ENCODE measurements around the gene RPUSD3.

Gene RPUSD3

DNA sequence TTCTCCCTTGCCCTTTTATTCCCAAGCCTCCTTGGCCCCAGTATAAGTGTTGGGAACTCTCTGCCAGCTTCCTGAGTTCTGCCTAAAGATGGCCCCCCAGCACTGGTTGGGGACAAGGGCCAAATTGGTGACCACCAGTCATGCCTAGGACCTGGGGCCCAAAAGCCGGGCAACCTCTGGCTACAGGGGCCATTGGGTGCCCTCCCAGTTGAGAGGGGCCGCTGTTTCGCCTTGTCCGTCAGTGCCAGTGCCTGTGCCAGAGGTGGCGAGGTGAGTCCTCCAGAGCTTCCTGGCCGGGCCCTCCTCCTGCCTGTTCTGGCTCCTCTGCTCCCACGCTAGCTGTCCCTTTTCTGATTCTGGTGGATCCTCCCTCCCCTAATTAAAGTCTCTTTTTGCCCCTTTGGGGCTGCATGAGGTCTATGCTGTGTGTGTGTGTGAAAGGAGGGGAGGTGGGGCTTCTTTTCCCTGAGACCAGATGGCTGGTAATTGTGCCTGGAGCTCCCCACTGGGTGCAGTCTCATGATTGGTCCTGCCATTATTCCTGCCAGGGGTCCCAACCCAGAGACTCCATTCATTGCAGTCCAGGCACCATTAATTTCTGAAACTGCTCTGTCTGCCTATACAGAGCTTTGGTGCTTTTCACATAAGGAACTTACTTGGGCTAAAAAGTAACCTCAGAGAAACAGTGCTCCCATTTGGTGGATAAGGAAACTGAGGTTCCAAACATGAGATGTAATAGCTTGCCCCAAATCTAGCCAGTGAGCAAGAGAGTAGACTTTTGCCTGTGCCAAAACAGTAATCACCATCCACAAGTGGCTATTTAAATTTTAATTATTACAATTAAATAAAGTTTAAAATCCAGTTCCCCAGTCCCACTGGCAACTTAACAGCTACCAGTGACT is 36.9 kb downstream of the RPUSD3 start:
- no peak for FAIRE-seq

DNA sequence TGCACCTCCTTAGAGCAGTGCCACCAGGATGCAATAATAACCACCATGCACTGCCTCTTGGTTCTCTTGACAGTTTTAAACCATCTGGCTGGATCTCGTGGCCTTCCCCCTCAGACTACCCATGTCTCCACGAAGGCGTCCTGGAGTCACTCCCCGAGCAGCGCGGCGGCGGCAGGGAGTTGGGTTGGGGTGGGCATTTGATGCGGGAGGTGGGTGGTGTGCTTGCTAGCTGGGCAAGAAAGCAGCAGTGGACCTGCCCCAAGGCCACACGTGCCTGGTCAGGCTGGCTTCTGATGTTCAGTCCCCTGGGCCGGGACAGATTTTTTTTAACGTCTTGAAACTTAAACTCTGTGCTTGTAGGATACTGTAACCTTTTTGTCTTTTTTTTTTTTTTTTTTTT is 37.7 kb downstream of the RPUSD3 start:
- no peak for FAIRE-seq
- DNase-seq (ENCODE audit: low spot score): no peak

More for the DNA sequence above, 36.9 kb downstream of the RPUSD3 start:
- no peak for DNase-seq (ENCODE audit: low spot score)

DNA sequence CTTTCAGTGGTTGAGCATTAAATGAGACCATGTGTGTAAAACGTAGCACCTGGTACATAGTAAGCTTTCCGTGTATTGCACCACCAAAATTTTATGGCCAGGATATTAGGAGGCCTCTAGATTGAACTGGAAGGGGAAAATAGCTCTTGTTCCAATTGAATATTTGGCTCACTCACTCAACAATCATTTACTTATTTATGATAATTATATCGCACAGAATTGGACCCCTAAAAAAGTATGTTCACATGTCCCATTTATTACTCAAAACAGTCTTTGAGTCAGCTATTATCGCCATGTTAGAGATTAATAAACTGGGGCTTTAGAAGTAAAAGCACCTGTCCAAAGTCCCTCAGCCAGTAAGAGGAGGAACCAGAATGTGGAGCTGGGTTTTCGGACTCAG is 38.8 kb downstream of the RPUSD3 start:
- DNase-seq (ENCODE audit: low spot score) (no peak), FAIRE-seq (no peak)

DNA sequence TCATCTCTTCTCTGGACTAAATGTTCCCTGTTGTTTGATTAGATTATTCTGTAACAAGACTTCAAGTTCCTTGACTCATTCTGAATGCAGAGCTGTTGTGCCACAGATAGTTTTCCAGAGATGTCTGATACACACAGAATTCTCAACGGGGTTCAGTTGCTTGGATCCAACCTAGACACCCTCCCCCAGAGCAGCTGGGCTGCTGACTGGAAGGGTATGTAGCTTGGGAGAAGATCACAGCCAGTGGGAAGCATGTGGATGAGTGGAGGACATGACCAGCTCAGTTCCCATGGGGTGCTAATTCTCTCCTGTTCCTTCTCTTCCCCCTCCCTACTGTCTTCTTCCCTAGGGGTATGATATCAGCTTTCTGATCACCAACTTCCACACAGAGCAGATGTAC is 40.3 kb downstream of the RPUSD3 start:
- no peak for DNase-seq (ENCODE audit: low spot score)
- FAIRE-seq: no peak

DNA sequence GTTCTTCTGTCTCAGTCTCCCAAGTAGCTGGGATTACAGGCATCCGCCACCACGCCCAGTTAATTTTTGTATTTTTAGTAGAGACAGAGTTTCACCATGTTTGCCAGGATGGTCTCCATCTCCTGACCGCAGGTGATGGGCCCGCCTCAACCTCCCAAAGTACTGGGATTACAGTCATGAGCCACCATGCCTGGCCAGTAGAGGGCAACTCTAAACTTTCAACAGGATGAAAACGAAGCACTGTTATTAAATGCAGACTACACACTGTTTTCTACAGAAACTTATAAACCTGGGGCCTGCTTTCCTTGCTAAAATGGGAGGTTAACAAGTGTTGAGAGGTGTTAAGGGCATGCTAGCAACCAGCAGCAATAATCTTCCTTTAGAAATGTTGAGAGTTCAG is 43.3 kb downstream of the RPUSD3 start:
- FAIRE-seq (no peak), DNase-seq (ENCODE audit: low spot score) (no peak)

DNA sequence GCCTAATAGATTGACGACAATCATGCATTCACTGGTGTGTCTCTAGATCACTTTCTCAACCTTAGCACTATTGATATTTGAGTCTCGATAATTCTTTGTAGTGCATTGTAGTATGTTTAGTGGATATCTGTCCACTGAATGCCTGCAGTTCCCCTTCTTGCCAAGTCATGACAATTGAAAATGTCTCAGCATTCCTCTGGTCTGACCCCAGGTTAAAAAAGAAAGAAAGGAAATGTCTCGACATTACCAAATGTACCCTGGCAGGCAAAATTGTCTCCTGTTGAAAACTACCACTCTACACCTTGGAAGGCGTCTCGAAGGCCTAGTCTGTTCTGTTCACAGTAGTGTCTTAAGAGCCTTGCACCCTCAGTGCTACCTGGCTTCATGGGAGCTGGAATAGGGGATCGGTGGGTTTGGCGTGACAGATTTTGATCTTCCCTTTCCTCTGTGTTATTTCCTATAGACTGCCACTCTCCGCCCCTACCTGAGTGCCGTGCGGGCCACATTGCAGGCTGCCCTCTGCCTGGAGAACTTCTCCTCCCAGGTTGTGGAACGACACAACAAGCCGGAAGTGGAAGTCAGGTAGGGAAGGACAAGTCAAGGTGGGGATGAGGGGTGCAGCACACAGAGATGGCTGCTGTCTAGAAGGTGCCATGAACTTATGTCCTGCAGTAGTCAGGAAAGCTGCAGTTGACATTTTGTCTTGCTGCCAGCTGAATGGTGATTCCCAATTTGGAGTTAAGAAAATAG is 46.4 kb downstream of the RPUSD3 start:
- FAIRE-seq (no peak), DNase-seq (ENCODE audit: low spot score) (no peak)

DNA sequence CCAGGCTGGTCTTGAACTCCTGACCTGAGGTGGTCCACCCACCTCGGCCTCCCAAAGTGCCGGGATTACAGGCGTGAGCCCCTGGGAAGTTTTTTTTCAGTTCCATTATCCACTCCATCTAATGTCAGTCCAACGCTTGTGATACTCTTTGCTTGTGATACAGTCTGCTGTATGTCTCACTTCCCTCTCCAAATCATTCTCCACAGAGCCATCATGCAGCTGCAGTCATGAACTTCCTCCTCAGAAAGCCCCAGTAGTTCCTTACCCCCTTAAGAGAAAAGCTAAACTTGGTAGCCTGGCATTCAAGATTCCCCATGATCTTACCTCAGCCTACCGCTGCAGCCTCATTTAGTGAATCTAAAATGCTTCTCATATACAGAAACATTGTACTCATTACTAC is 48.6 kb downstream of the RPUSD3 start:
- FAIRE-seq: no peak

DNA sequence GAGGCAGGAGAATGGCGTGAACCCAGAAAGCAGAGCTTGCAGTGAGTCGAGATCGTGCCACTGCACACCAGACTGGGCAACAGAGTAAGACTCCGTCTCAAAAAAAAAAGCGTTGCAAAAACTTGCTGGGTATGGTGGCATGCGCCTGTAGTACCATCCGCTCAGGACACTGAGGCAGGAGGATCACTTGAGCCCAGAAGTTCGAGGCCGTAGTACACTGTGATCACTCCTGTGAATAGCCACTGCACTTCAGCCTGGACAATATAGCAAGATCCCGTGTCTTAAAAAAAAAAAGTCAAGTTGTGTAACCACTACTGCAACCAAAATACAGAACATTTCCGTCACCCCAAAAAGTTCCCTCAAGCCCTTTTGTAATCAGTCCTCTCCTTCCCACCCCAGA is 49.4 kb downstream of the RPUSD3 start:
- no peak for DNase-seq (ENCODE audit: low spot score)
- no peak for FAIRE-seq

More for the DNA sequence above, 48.6 kb downstream of the RPUSD3 start:
- DNase-seq (ENCODE audit: low spot score): no peak

DNA sequence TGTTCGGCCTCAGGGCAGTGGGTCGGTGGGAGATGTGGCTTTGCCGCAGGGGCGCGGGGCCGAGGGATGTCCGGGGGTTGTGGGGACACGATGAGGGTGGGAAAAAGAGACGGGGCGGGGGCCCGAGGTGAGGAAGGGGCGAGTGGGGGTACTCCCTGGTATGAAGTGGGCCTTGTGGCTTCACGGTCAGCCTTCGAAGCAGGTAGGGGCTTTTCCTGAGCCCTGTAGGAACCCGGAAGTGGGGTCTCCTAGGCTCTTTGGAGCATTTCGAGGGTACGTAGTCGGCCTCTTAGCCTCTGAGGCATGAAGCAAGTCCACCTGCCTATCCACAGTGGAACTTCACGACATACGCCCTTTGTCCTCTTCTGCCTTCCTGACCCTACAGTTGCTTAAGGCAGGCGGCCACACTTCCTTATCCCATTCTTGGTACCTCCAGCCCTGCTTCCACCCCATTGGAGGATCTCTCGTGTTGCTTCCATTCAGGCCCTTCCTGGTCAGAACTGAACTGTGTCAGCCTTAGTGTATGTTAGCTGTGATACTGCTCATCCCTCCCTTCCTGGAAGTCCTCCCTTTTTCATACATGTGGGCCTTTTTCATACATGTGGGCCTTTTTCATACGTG is 50.5 kb downstream of the RPUSD3 start:
- FAIRE-seq (no peak), DNase-seq (ENCODE audit: low spot score) (peak; percentile 23)

DNA sequence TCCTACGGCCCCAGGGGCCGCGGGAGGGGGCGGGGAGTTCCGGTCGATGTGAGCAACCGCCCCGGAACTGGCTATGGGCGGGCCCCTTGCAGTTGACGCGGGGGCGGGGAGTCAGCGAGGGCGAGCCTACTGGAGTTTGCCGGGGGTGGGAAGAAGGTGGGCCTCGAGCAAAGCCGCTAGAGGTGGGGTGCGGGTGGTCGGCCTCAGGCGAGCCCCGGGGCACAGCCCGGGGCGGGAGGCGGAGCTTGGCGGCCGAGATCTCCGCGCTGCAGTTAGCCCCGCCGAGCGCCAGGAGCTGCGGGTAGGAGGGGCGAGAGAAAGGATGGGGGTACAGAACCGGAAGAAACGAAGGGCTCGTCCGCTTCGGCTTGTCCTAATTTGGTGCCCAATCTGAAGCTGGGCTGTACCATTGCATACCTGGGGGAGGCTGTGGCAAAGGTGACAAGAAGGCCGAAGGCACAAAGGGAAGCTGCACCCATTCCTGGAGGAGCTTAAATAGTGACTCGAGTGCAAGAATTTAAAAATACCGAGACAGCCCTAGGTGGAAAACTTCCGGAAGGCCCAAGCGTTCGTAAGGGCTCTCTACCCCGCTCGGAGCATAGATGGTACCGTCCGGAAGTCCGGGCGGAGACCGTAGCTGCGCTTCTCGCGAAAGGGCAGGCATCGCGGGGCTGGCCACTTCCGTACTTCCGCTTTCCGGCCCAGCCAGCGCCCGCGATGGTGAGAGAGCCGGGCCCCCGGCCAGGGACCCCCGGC is 51.2 kb downstream of the RPUSD3 start, which contains the start of the genes ARPC4 and TADA3:
Gene ARPC4, plus strand, starts transcription at position 678 of the 756 bp plus-strand sequence. Its CDS starts 40 bp downstream, at position 718.
Gene TADA3, minus strand, starts transcription at position 69 of the 756 bp plus-strand sequence. CDS start 1,007 bp downstream, outside the sequence.
- FAIRE-seq (no peak), DNase-seq (ENCODE audit: low spot score) (peak; percentile 96)

DNA sequence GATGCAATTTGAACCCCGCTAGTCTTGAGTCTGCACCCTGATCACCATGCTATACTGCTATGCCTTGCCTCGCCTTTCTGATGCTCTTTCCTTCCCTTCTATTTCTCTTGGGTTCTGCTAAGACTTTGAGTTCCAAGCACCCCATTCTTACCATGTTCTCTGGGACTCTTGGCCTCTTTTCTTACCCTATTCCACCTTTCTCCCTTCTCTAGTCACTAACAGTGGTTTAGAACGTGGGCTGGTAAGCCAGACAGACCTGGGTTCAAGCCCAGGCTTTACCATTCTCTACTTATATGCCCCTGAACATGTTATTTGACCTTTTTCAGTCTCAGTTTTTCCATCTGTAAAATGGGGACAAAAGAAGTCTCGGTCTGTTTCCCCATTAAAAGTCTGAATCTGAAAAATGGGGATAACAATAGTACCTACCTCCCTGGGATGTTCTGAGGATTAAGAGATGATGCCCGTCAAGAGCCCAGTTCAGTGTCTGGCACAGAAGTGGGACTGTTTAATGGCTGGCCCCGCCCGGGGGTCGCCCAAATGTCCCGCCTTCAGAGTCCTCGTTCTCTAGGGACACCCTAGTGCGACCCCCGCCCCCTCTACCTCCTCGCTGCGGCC is 51.9 kb downstream of the RPUSD3 start:
- FAIRE-seq (no peak), DNase-seq (ENCODE audit: low spot score) (no peak)

DNA sequence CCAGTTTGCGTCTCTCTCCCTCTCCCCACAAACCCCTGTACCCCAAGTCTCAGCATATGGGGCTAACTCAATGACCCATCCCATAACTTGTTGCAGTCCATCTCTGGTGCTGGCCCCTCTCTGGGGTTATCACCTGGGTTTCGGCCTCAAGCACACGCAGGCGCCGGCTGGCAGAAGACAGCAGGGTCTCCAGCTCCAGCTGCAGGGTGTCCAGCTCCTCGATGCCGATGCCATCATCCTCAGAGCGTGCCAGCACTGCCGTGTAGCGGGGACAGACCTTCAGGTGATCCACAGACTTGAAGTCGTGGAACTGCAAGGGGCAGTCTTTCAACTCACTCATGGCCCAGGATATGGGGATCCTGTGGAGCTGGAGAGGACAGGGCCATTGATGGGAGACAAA is 52.7 kb downstream of the RPUSD3 start:
- FAIRE-seq (no peak), DNase-seq (ENCODE audit: low spot score) (no peak)
